ENCODE results near the gene RTN4RL1.

- TF ChIP-seq CTCF (IDR thresholded peaks at IDR 0.05) (peak; percentile 53 to 79 (median 62)), POLR2A (IDR thresholded peaks at IDR 0.05) (no peak)
Measured at GRCh38 chr17:2058586-2059546, 33.7 kb upstream of the RTN4RL1 start.
